ENCODE data around the gene PGC. TPM values are rescaled to one million over a fixed set of nuclear protein-coding genes. Genes with fewer than 3 reads are reported as not detected.

Gene PGC
- total and polyA plus RNA-seq, 2 of the 8 experiments (the other 6 are each of a cell fraction or from before 2014, with no cell fraction given) = 0.09 TPM; not detected in 1

GRCh38 chr6:41687501-41688175 is 59.6 kb downstream of the PGC start:
- Histone ChIP-seq H2AFZ (ENCODE audit: low read length) (no peak overlapping the region), H3K56ac (replicated peaks; ENCODE audit: insufficient read length, low read depth, low read length) (no peak overlapping the region), H3K14ac (ENCODE audit: insufficient read length) (no peak overlapping the region), H3K27me3 (replicated peaks in 1 of 4; ENCODE audit: control insufficient read depth in 3 of 4, extremely low read depth in 1 of 4, insufficient read depth in 3 of 4, low read length in 3 of 4) (peaks cover 0 to 8% (median 4%) of the 10 kb centered on the region in 4 experiments; a peak in 4 of 7 replicates), H4K20me1 (replicated peaks in 1 of 2; ENCODE audit: control insufficient read depth in 1 of 2, insufficient read depth in 2 of 2, low read length in 2 of 2) (no peaks in the 10 kb centered on the region), H3K27ac (ENCODE audit: low read depth, low read length) (no peak overlapping the region), H2AK5ac (ENCODE audit: low read depth, low read length) (no peak overlapping the region), H3K18ac (ENCODE audit: extremely low read depth, low read length) (no peak overlapping the region; the same call in 1 of the 2 replicates), H3K23ac (ENCODE audit: insufficient read length) (no peak overlapping the region), H2BK20ac (ENCODE audit: low read length) (no peak overlapping the region), H4K5ac (ENCODE audit: insufficient read length, low read depth, low read length) (no peak overlapping the region), H4K8ac (ENCODE audit: extremely low read depth, insufficient read depth, low read length) (no peak overlapping the region; the same call in 1 of the 2 replicates), H3K36me3 (ENCODE audit: control insufficient read depth in 2 of 4, insufficient read depth in 4 of 4, low read length in 3 of 4) (no peaks in the 10 kb centered on the region), H3K4me1 (replicated peaks in 1 of 4; ENCODE audit: control insufficient read depth in 3 of 4, insufficient read depth in 4 of 4, low read length in 3 of 4) (peaks cover 5 to 27% (median 12%) of the 10 kb centered on the region in 4 experiments), H4K91ac (replicated peaks; ENCODE audit: insufficient read length, low read length) (no peak overlapping the region), H2BK15ac (ENCODE audit: low read length) (no peak overlapping the region), H2BK120ac (replicated peaks; ENCODE audit: low read depth, low read length) (no peak overlapping the region), H2BK5ac (ENCODE audit: low read depth, low read length) (0 out of 2 replicates have a peak overlapping the region, but pooled peaks have one; percentile 49), H3K9me3 (ENCODE audit: insufficient read depth in 2 of 2, low read depth in 1 of 2, low read length in 1 of 2) (no peaks in the 10 kb centered on the region), H3K4me3 (ENCODE audit: extremely low read depth in 1 of 4, insufficient read depth in 2 of 4, low read depth in 3 of 4, low read length in 4 of 4) (no peak overlapping the region), H3K23me2 (ENCODE audit: low read depth, low read length) (peaks cover 5% of the 10 kb centered on the region; the same call in 1 of the 2 replicates), H3K79me2 (ENCODE audit: control insufficient read depth in 1 of 2, insufficient read depth in 2 of 2, low read length in 2 of 2) (no peaks in the 10 kb centered on the region), H3K4me2 (ENCODE audit: insufficient read depth in 1 of 2, low read depth in 2 of 2, low read length in 2 of 2) (peak overlapping the region in 1 of 2 experiments; percentile 12; a peak in 1 of 4 replicates), H2BK12ac (ENCODE audit: low read depth, low read length) (no peak overlapping the region; the same call in 1 of the 2 replicates), H3K9ac (replicated peaks in 1 of 4; ENCODE audit: extremely low read depth in 1 of 4, low read depth in 3 of 4, low read length in 3 of 4) (no peak overlapping the region), H3K4ac (replicated peaks; ENCODE audit: insufficient read length, low read depth, low read length) (no peak overlapping the region), H3K79me1 (ENCODE audit: low read depth, low read length) (no peaks in the 10 kb centered on the region)
- ChIA-PET POLR2A (ENCODE audit: partially characterized antibody) (interaction anchor here (0.9 to 1.4 kb wide), 3 partner anchors 28 to 131 kb away, joined by 3 read pairs; no protein-coding TSS in a partner anchor), CTCF (ENCODE audit: partially characterized antibody) (interaction anchor here (0.6 to 14.1 kb wide), 13 partner anchors 11 to 381 kb away, joined by 3 to 299 read pairs (median 5); no protein-coding TSS in a partner anchor)
- TF ChIP-seq KDM4A (IDR thresholded peaks at IDR 0.05; ENCODE audit: low read depth, low read length, severe bottlenecking) (no peak), EZH2 (IDR thresholded peaks at IDR 0.05; ENCODE audit: low read depth, low read length, severe bottlenecking) (no peak), ASH2L (IDR thresholded peaks at IDR 0.05; ENCODE audit: low read length) (no peak), ZNF274 (IDR thresholded peaks at IDR 0.05; ENCODE audit: borderline replicate concordance, extremely low read depth, low read length) (no peak), KDM1A (IDR thresholded peaks at IDR 0.05; ENCODE audit: borderline replicate concordance, low read length) (peak; percentile 61; the same call in 1 of the 2 replicates), TAF7 (optimal IDR thresholded peaks at IDR 0.05; ENCODE audit: borderline replicate concordance, low read depth, low read length) (no peak), SIN3A (conservative IDR thresholded peaks at IDR 0.05 in 1 of 2, IDR thresholded peaks at IDR 0.05 in 1 of 2; ENCODE audit: low read depth in 1 of 2, low read length in 2 of 2) (0 out of 4 replicates have a peak, but pooled peaks of 1 of the 2 experiments have one; percentile 66)
- peak; percentile 62 to 73 for DNase-seq (ENCODE audit: low read depth in 1 of 2, low spot score in 2 of 2)
- peak; percentile 90 for FAIRE-seq
- whole genome bisulfite sequencing, 2 experiments (ENCODE audit: extremely low coverage in 1 of 2, insufficient coverage in 1 of 2, insufficient read length in 1 of 2, insufficient replicate concordance in 2 of 2, low coverage in 1 of 2, low lambda C conversion rate in 2 of 2, missing lambda C conversion rate in 1 of 2) = 27% methylated on average over 9 of the region's 9 CpGs; no CpG with 5 or more reads in 1 of the 2 experiments

Data from H1 (cell line).